Measurements from ENCODE around the gene COMMD7.

COMMD7 gene

GRCh38 chr20:32663335-32664011, 79.8 kb downstream of the COMMD7 start:
- H3K4me1 ChIP-seq (ENCODE audit: insufficient read depth, low read length): peaks cover 5% of the 10 kb centered on the region; the same call in 1 of the 2 replicates
- no peak overlapping the region for H3K9ac ChIP-seq (ENCODE audit: low read depth, low read length)
- H3K9me3 ChIP-seq (ENCODE audit: control insufficient read depth, insufficient read depth, low read length): no peaks in the 10 kb centered on the region; the same call in 1 of the 2 replicates
- no peaks in the 10 kb centered on the region for H3K36me3 ChIP-seq (ENCODE audit: insufficient read depth, low read length)

DNA sequence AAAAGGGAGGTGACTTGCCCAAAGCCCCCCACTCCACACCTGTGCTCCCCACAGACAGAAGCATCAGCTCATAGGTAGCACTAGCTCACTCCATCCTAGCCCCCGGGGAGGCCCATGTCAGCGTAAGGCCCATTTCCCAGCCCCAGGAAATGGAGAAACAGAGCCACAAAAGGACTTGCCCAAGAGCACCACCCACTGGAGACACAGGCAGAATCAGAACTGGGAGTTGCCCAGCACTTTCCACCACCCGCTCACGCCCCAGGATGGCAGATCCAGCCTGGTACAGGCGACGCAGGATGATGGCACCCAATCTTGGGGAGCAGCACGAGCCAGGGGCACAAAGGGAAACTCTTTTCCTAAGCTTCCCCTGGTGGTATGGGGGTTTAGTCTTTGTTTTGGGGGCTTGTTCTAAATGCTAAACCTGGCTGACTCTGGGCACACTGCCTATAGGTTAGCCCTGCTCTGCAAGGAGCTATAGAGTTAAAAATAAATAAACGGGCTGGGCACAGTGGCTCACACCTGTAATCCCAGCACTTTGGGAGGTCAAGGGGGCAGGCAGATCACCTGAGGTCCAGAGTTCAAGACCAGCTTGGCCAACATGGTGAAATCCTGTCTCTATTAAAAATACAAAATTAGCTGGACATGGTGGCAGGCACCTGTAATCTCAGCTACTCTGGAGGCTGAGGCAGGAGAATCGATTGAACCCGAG, 81.3 kb downstream of the COMMD7 start:
- Histone ChIP-seq H3K4me1 (ENCODE audit: insufficient read depth, low read length) (peaks cover under 1% of the 10 kb centered on the region; the same call in 1 of the 2 replicates), H3K9ac (ENCODE audit: low read depth, low read length) (no peak overlapping the region), H3K36me3 (ENCODE audit: insufficient read depth, low read length) (no peaks in the 10 kb centered on the region), H3K9me3 (ENCODE audit: control insufficient read depth, insufficient read depth, low read length) (no peaks in the 10 kb centered on the region; the same call in 1 of the 2 replicates)

- no peak overlapping the region for H3K9ac ChIP-seq (ENCODE audit: low read depth, low read length)
- H3K4me1 ChIP-seq (ENCODE audit: insufficient read depth, low read length): no peaks in the 10 kb centered on the region; the same call in 1 of the 2 replicates
- no peaks in the 10 kb centered on the region; the same call in 1 of the 2 replicates for H3K9me3 ChIP-seq (ENCODE audit: control insufficient read depth, insufficient read depth, low read length)
- H3K36me3 ChIP-seq (ENCODE audit: insufficient read depth, low read length): no peaks in the 10 kb centered on the region
Measured at GRCh38 chr20:32660661-32661060, 82.6 kb downstream of the COMMD7 start.

- Histone ChIP-seq H3K4me1 (ENCODE audit: insufficient read depth, low read length) (no peaks in the 10 kb centered on the region), H3K9me3 (ENCODE audit: control insufficient read depth, insufficient read depth, low read length) (no peaks in the 10 kb centered on the region; the same call in 1 of the 2 replicates), H3K36me3 (ENCODE audit: insufficient read depth, low read length) (no peaks in the 10 kb centered on the region), H3K9ac (ENCODE audit: low read depth, low read length) (no peak overlapping the region)
Measured at GRCh38 chr20:32656827-32657226, 86.4 kb downstream of the COMMD7 start.

GRCh38 chr20:32655903-32656512, 87.3 kb downstream of the COMMD7 start:
- no peaks in the 10 kb centered on the region; the same call in 1 of the 2 replicates for H3K9me3 ChIP-seq (ENCODE audit: control insufficient read depth, insufficient read depth, low read length)
- H3K9ac ChIP-seq (ENCODE audit: low read depth, low read length): no peak overlapping the region
- H3K4me1 ChIP-seq (ENCODE audit: insufficient read depth, low read length): no peaks in the 10 kb centered on the region
- H3K36me3 ChIP-seq (ENCODE audit: insufficient read depth, low read length): no peaks in the 10 kb centered on the region

DNA sequence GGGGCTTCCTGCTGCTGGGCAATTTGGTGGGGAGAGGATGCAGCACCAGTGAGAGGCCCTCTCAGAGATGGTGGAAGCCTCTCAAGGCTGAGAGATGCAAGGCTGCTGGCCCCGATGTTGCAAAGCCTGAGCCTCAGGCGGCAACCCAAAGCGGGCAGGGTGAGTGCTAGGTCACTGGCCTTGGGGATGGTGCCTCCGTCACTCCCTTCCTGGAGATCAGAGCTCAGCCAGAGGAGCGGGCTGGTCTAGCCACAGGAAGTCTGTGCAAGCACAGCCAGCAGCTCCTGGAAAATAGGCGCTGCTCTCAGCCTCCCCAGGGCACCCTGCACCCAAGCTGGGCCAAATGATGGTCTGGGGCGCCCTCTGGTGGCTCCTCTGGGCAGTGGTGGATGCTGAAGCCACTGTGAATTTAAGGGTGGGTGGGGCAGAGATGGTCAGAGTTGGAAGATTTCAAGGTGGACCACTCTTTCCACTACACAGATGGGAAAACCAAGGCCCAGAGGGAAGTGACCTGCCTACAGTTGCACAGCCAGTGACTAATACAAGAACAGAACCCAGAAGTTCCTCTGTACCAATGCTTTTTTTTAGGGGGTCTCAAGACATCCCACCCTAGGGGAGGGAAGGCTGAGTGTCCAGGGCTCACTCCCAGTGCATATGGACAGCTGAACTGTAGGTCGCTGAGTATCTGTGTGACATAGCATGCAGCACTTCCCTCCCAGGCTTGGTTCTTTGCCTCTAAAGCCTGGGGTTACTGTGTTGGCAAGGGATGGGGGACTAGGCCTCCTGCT, 90.3 kb downstream of the COMMD7 start:
- Histone ChIP-seq H3K9me3 (ENCODE audit: control insufficient read depth, insufficient read depth, low read length) (no peaks in the 10 kb centered on the region), H3K4me1 (ENCODE audit: insufficient read depth, low read length) (no peaks in the 10 kb centered on the region), H3K36me3 (ENCODE audit: insufficient read depth, low read length) (no peaks in the 10 kb centered on the region), H3K9ac (ENCODE audit: low read depth, low read length) (no peak overlapping the region)

Data from ES-I3 (cell line).